Measurements from ENCODE around the gene CARD11.
"Not testable (repeated sequence)": the region's sequence is repeated elsewhere in the genome, so short reads cannot be mapped to it uniquely, and the experiment has no call there.

The CARD11 gene

GRCh38 chr7:3064067-3064466 is 20.4 kb upstream of the CARD11 start:
- no peak for DNase-seq (ENCODE audit: low read depth in 2 of 2)

GRCh38 chr7:3063016-3063753 is 19.5 kb upstream of the CARD11 start:
- peak; percentile 64 to 78 for DNase-seq (ENCODE audit: low read depth in 2 of 2)

GRCh38 chr7:3057066-3057420 is 13.4 kb upstream of the CARD11 start:
- no peak for DNase-seq (ENCODE audit: low read depth in 2 of 2)

GRCh38 chr7:3056234-3057065 is 12.8 kb upstream of the CARD11 start:
- no peak for DNase-seq (ENCODE audit: low read depth in 2 of 2)

- DNase-seq (ENCODE audit: low read depth in 2 of 2): no peak
Observed at GRCh38 chr7:3055626-3056025, 12.0 kb upstream of the CARD11 start.

GRCh38 chr7:3042861-3043489 is 692 bp downstream of the CARD11 start:
- DNase-seq (ENCODE audit: low read depth in 2 of 2): peak; percentile 40 to 53

GRCh38 chr7:3041986-3042675 is 1.5 kb downstream of the CARD11 start:
- no peak for DNase-seq (ENCODE audit: low read depth in 2 of 2)

- DNase-seq (ENCODE audit: low read depth in 2 of 2): no peak
Observed at GRCh38 chr7:3039787-3040186, 3.9 kb downstream of the CARD11 start.

- not testable (repeated sequence) for DNase-seq (ENCODE audit: low read depth in 2 of 2)
Observed at GRCh38 chr7:3038011-3038410, 5.7 kb downstream of the CARD11 start.

- DNase-seq (ENCODE audit: low read depth in 2 of 2): no peak
Observed at GRCh38 chr7:3037259-3037658, 6.4 kb downstream of the CARD11 start.

GRCh38 chr7:3034591-3035150 is 9.0 kb downstream of the CARD11 start:
- no peak for DNase-seq (ENCODE audit: low read depth in 2 of 2)

GRCh38 chr7:3033581-3033980 is 10.1 kb downstream of the CARD11 start:
- no peak for DNase-seq (ENCODE audit: low read depth in 2 of 2)

GRCh38 chr7:3033136-3033535 is 10.5 kb downstream of the CARD11 start:
- no peak for DNase-seq (ENCODE audit: low read depth in 2 of 2)

- DNase-seq (ENCODE audit: low read depth in 2 of 2): no peak
Observed at GRCh38 chr7:3032256-3032655, 11.4 kb downstream of the CARD11 start.

- no peak for DNase-seq (ENCODE audit: low read depth in 2 of 2)
Observed at GRCh38 chr7:3029138-3029537, 14.5 kb downstream of the CARD11 start.

GRCh38 chr7:3028758-3029093 is 14.9 kb downstream of the CARD11 start:
- no peak for DNase-seq (ENCODE audit: low read depth in 2 of 2)

GRCh38 chr7:3028071-3028757 is 15.5 kb downstream of the CARD11 start:
- peak in 1 of 2 donors; percentile 34 for DNase-seq (ENCODE audit: low read depth in 2 of 2)

- DNase-seq (ENCODE audit: low read depth in 2 of 2): no peak
Observed at GRCh38 chr7:3027005-3027845, 16.4 kb downstream of the CARD11 start.

GRCh38 chr7:3025616-3026015 is 18.1 kb downstream of the CARD11 start:
- DNase-seq (ENCODE audit: low read depth in 2 of 2): no peak

- DNase-seq (ENCODE audit: low read depth in 2 of 2): no peak
Observed at GRCh38 chr7:3021825-3022224, 21.8 kb downstream of the CARD11 start.

All from stimulated activated CD4-positive, alpha-beta T cell treated with anti-CD3 and anti-CD28 coated beads, Interleukin-1b, Interleukin-23, amount 100 ng/mL, for 4 hours (primary cell).